ENCODE data around the gene ZNF232.
A peak's percentile ranks its signal among the peaks of the same experiment; 100 is the strongest.

Gene ZNF232

DNA sequence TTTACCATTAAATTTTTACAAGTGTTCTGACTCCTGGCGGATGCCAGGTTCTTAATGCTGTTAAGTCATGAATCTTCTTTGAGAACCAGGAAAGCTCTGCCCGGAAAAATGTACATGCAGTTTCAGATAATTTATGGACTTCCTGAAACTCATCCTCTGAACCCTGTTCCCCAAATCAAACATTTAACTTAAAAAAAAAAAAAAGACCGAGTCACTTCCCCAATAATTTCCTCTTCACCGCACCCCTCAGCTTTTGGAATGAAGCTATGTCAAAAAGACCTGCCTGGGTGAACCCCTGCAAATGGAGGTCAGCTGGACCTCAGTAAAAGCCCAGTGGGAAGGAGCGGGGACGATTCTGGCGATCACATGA, 15.0 kb downstream of the ZNF232 start:
- H3K27ac ChIP-seq: no peak overlapping the region
- no peak for TF ChIP-seq ZFX (IDR thresholded peaks at IDR 0.05; ENCODE audit: borderline replicate concordance)
- TF ChIP-seq, protein P1, sequence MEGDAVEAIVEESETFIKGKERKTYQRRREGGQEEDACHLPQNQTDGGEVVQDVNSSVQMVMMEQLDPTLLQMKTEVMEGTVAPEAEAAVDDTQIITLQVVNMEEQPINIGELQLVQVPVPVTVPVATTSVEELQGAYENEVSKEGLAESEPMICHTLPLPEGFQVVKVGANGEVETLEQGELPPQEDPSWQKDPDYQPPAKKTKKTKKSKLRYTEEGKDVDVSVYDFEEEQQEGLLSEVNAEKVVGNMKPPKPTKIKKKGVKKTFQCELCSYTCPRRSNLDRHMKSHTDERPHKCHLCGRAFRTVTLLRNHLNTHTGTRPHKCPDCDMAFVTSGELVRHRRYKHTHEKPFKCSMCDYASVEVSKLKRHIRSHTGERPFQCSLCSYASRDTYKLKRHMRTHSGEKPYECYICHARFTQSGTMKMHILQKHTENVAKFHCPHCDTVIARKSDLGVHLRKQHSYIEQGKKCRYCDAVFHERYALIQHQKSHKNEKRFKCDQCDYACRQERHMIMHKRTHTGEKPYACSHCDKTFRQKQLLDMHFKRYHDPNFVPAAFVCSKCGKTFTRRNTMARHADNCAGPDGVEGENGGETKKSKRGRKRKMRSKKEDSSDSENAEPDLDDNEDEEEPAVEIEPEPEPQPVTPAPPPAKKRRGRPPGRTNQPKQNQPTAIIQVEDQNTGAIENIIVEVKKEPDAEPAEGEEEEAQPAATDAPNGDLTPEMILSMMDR (IDR thresholded peaks at IDR 0.05): no peak

DNA sequence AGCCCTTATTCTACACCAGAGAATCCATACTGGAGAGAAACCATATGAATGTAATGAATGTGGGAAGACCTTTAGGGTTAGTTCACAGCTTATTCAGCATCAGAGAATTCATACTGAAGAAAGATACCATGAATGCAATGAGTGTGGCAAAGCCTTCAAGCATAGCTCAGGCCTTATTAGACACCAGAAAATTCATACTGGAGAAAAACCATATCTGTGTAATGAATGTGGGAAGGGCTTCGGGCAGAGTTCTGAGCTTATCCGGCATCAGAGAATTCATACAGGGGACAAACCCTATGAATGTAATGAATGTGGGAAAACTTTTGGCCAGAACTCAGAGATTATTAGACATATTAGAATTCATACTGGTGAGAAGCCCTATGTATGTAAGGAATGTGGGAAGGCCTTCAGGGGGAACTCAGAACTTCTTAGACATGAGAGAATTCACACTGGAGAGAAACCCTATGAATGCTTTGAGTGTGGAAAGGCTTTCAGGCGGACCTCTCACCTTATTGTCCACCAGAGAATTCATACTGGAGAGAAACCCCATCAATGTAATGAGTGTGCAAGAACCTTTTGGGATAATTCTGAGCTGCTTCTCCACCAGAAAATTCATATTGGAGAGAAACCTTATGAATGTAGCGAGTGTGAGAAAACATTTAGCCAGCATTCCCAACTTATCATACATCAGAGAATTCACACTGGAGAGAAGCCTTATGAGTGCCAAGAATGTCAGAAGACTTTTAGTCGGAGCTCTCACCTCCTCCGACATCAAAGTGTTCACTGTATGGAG, 19.3 kb downstream of the ZNF232 start:
- TF ChIP-seq ZFX (IDR thresholded peaks at IDR 0.05; ENCODE audit: borderline replicate concordance): no peak
- TF ChIP-seq, protein P1 (IDR thresholded peaks at IDR 0.05): no peak
- H3K27ac ChIP-seq: no peak overlapping the region

DNA sequence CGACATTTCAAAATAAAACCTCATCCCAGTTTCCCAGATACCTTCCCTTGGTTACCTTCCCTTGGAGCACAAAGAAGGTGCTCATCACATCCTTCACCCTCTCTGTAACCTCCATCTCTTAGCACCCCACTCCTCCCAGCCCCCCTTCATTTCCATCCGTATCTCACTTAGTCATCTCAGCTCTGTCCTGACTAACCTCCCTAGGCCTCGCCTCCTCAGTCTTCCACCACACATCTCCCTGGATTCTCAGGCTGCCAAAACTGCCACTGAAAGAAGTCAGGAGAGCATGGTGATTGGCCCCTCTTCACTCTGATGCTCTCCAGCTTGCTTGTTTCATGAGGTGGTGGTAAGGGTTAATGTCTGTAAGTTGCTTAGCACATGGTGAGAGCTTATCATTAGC, 31.1 kb downstream of the ZNF232 start:
- TF ChIP-seq ZFX (IDR thresholded peaks at IDR 0.05; ENCODE audit: borderline replicate concordance): no peak
- TF ChIP-seq, protein P1 (IDR thresholded peaks at IDR 0.05): no peak

DNA sequence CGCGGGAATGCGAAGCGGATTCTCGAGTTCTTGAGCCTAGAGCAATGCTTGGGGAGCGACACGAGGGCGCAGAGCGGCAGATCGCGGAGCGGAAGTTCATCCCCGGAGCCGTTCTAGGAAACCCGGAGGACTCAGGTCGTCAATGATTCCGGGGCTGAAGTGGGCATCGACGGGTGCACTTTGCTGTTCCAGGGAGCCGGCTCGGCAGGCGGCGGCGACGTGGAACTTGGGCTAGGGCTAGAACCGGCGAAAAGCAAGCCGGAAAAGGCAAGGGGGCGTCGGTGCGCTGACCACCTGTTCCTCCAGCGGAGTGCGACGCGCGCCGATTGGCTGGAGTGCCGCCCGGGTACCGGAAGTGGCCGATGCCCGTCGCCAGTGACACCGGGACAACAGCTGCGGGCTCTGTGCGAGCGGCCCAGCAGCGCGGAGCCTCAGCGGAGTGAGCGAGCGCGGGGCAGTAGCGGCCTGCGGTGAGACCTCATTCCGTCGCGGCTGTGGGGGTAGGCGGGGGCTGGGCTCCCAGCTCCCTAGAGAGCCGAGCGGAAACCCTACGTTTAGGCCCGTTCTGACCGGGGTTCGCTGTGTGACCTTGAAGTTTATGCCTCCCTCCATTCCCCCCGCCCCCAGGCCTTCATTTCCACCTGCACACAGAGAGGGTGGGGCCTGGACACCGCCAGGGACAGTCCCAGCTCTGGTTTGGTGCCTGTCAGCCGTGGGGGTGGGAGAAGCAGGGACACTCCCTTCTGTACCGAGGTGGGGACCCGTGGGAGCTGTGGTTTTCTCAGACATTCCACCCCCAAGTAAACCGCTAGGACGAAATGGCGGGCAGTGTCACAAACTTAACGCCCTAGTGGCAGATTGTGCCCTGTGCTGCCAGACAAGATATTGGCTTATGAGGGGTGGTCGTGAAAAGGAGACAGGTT, 33.3 kb downstream of the ZNF232 start, which contains the start of gene ZFP3:
TSS of gene ZFP3 (plus strand) at position 362 of the 923 bp plus-strand sequence. CDS start 13,038 bp downstream, outside the sequence.
- TF ChIP-seq, protein P1 (IDR thresholded peaks at IDR 0.05): no peak
- no peak for TF ChIP-seq ZFX (IDR thresholded peaks at IDR 0.05; ENCODE audit: borderline replicate concordance)
- H3K27ac ChIP-seq: peak within 1 kb of the TSS; percentile 79

More for the DNA sequence above, 31.1 kb downstream of the ZNF232 start:
- H3K27ac ChIP-seq: no peak overlapping the region

DNA sequence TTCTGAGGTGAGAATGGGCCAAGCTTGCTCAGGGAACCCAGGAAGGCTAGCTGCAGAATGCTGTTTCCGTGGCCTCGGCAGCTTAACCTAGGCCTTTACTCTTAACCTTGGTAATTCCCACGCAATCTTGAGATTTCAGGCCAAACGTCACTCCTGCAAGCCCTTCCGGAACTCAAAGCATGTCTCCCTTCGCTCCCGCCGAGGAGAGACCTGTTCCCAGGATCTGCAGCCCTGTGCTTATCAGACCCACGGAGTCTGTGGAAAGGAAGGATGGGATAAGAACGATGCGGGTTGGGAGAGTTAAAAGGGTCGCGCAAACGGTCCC, 33.9 kb downstream of the ZNF232 start:
- peak overlapping the region; percentile 79 for H3K27ac ChIP-seq
- TF ChIP-seq ZFX (IDR thresholded peaks at IDR 0.05; ENCODE audit: borderline replicate concordance): no peak
- TF ChIP-seq, protein P1 (IDR thresholded peaks at IDR 0.05): no peak

DNA sequence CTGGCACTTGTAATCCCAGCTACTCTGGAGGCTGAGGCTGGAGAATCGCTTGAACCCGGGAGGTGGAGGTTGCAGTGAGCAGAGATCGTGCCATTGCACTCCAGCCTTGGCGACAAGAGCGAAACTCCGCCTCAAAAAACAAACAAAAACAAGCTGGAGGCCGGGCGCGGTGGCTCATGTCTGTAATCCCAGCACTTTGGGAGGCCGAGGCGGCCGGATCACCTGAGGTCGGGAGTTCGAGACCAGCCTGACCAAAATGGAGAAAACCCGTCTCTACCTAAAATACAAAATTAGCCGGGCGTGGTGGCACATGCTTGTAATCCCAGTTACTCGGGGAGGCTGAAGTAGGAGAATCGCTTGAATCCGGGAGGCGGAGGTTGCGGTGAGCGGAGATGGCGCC, 34.4 kb downstream of the ZNF232 start:
- peak overlapping the region; percentile 79 for H3K27ac ChIP-seq

DNA sequence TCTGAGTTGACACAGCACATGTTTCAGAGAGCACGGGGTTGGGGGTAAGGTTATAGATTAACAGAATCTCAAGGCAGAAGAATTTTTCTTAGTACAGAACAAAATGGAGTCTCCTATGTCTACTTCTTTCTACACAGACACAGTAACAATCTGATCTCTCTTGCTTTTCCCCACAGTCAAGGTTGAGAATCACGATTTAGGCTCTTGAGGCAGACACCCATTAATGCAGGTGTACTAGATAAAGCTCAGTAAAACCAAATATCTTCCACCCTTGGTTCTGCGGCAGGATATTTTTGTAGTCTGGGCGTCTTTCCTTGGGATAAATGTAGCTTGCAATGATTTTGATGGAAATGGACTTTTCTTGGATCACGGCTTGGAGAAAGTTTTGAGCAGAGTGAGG, 36.2 kb downstream of the ZNF232 start:
- H3K27ac ChIP-seq: peak overlapping the region; percentile 43; the same call in 1 of the 2 replicates

DNA sequence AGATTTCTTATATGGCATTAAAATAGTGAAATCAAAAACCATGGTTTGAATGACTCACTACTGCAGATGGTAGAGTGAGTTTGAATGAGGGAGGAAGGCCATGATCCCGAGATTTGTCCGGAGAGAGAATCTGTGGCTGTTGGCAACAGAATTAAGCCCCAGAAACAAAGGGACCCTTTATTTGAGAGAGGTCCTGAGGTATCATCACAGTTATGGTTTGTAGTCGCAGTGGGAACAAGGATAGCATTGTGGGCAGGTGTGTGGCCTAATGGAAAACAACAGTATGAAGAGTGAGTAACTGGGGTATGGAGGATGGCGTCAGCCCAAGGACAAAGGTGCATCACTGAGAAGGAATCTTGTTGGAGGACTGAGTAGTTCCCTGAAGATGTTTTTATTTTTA, 42.0 kb downstream of the ZNF232 start:
- no peak overlapping the region for H3K27ac ChIP-seq
- TF ChIP-seq, protein P1 (IDR thresholded peaks at IDR 0.05): no peak
- TF ChIP-seq ZFX (IDR thresholded peaks at IDR 0.05; ENCODE audit: borderline replicate concordance): no peak

Measured in 22Rv1 (cell line).